Panc1 (cell line): ENCODE measurements around the gene CNGA2. TPM values are rescaled to one million over a fixed set of nuclear protein-coding genes. Genes with fewer than 3 reads are reported as not detected.

Source experiments
- ATAC-seq: fragments of 200-7000 bp; cut with Tn5 transposase; 2 replicates; pipeline ENCODE4 v1.9.1; 2020; ENCODE audit warnings: mild to moderate bottlenecking, moderate library complexity
- BruUV-seq: library from RNA; stranded (reverse); fragments of 400-500 nt; replicated peaks from 2 replicates; lab custom pipeline; 2021; lab: Mats Ljungman, UMichigan
- CTCF ChIA-PET: fragments of 300-600 bp; sonication (Branson Sonifier 250); formaldehyde crosslinking; loops from one replicate; lab custom pipeline; 2022; ENCODE audit warnings: antibody characterized with exemption; lab: Charles Lee
- POLR2A ChIA-PET: fragments of 300-600 bp; sonication (Branson Sonifier 250); formaldehyde crosslinking; loops from one replicate; lab custom pipeline; 2022; ENCODE audit warnings: antibody characterized with exemption; lab: Charles Lee
- DNase-seq: peaks from one replicate; pipeline ENCODE4 v3.0.0-alpha.2; 2010; ENCODE audit warnings: low read depth, low spot score
- H3K27ac ChIP-seq: 2 replicates; pipeline ENCODE4 v1.5.1; 2011; ENCODE audit warnings: mild to moderate bottlenecking, low read length, inconsistent platforms
- H3K27me3 ChIP-seq: fragments of 200-500 bp; sonication (Bioruptor generic); 2 replicates; pipeline ENCODE4 v1.6.0; 2014; ENCODE audit warnings: low read length, inconsistent platforms; ENCODE audit not compliant: control insufficient read depth, insufficient read depth
- H3K36me3 ChIP-seq: fragments of 200-500 bp; sonication (Bioruptor generic); 2 replicates; pipeline ENCODE4 v1.5.1; 2014; ENCODE audit warnings: inconsistent platforms, mild to moderate bottlenecking, low read length, moderate library complexity; ENCODE audit not compliant: control insufficient read depth, insufficient read depth
- H3K4me1 ChIP-seq: 2 replicates; pipeline ENCODE4 v1.5.1; 2011; ENCODE audit warnings: inconsistent platforms, mild to moderate bottlenecking, low read length, moderate library complexity; ENCODE audit not compliant: control insufficient read depth, insufficient read depth
- H3K4me3 ChIP-seq, 2 experiments: 2 replicates each; pipeline ENCODE4 v1.5.1; 2011 to 2012; ENCODE audit warnings: low read depth in 2 of 2, low read length in 2 of 2, mild to moderate bottlenecking in 2 of 2, inconsistent platforms in 1 of 2, moderate library complexity in 1 of 2
- H3K9me3 ChIP-seq: fragments of 200-500 bp; sonication (Bioruptor generic); 2 replicates; pipeline ENCODE4 v1.5.1; 2014; ENCODE audit warnings: low read depth, mild to moderate bottlenecking, inconsistent platforms, low read length, moderate library complexity; ENCODE audit not compliant: control insufficient read depth, insufficient read depth
- CTCF ChIP-seq: fragments of 450-650 bp; IDR thresholded peaks from 2 replicates; pipeline ENCODE4 v1.5.1; 2017; ENCODE audit warnings: mild to moderate bottlenecking
- POLR2AphosphoS5 ChIP-seq: IDR thresholded peaks from 2 replicates; pipeline ENCODE4 v1.6.1; 2012; ENCODE audit warnings: mild to moderate bottlenecking, low read depth, low read length, moderate library complexity
- REST ChIP-seq, 2 experiments: IDR thresholded peaks; 2 replicates each; pipeline ENCODE4 v1.6.1; 2011 to 2012; ENCODE audit warnings: low read depth in 2 of 2, control low read depth in 1 of 2, low read length in 1 of 2, mild to moderate bottlenecking in 1 of 2, moderate library complexity in 1 of 2; ENCODE audit not compliant: insufficient read depth in 1 of 2
- SIN3A ChIP-seq: IDR thresholded peaks from 2 replicates; pipeline ENCODE4 v1.6.1; 2012; ENCODE audit warnings: low read depth, mild to moderate bottlenecking, low read length, moderate library complexity, borderline replicate concordance; ENCODE audit not compliant: insufficient read depth
- TCF7L2 ChIP-seq: IDR thresholded peaks from 2 replicates; pipeline ENCODE4 v1.6.1; 2011; ENCODE audit warnings: mild to moderate bottlenecking, low read depth, low read length, inconsistent platforms
- in situ Hi-C: cut with HindIII; loops from 2 replicates; pipeline ENCODE4 v1.10.0; 2016; ENCODE audit warnings: low sequenced_read_pairs, low pct_unique_long_range_greater_than_20kb
- intact Hi-C: fragments of 100-400 bp; cut with micrococcal nuclease; formaldehyde crosslinking; loops from one replicate; pipeline ENCODE4 v1.10.0; 2022; ENCODE audit not compliant: unreplicated experiment
- total RNA-seq: library from RNA; stranded (reverse); gene quantifications from one replicate; pipeline ENCODE4 v1.2.1, GENCODE V29; 2021; ENCODE audit not compliant: unreplicated experiment

The CNGA2 gene
- total RNA-seq, 1 experiment from 2014 or later = not detected

GRCh38 chrX:151776936-151777335 lies 42.4 kb downstream of the CNGA2 start:
- DNase-seq (no peak), ATAC-seq (no peak)
- in situ Hi-C loops (no loop called here), intact Hi-C loops (no loop called here)
- BruUV-seq = no TSS peak
- H3K9me3 ChIP-seq = no peaks in the 10 kb centered on the region
- ChIA-PET CTCF (no interaction called here), POLR2A (no interaction called here)
- H3K4me3 ChIP-seq = no peak overlapping the region
- TF ChIP-seq POLR2AphosphoS5 (no peak), TCF7L2 (no peak), REST (IDR thresholded peaks at IDR 0.05; ENCODE audit: insufficient read depth in 1 of 2, low read depth in 2 of 2, low read length in 1 of 2) (no peak), SIN3A (no peak), CTCF (no peak)
- H3K36me3 ChIP-seq = no peaks in the 10 kb centered on the region
- H3K27ac ChIP-seq = no peak overlapping the region
- H3K4me1 ChIP-seq = no peaks in the 10 kb centered on the region
- no peaks in the 10 kb centered on the region for H3K27me3 ChIP-seq

- POLR2A ChIA-PET = no interaction called here
- H3K36me3 ChIP-seq = no peaks in the 10 kb centered on the region
- H3K27me3 ChIP-seq = no peaks in the 10 kb centered on the region
- no peak for TF ChIP-seq TCF7L2
- no peak for TF ChIP-seq POLR2AphosphoS5
- no peak for TF ChIP-seq CTCF
- TF ChIP-seq SIN3A = no peak
- TF ChIP-seq REST (IDR thresholded peaks at IDR 0.05; ENCODE audit: insufficient read depth in 1 of 2, low read depth in 2 of 2, low read length in 1 of 2) = no peak
- intact Hi-C loops = no loop called here
- no peak overlapping the region for H3K4me3 ChIP-seq
- H3K9me3 ChIP-seq = no peaks in the 10 kb centered on the region
- in situ Hi-C loops = no loop called here
- DNase-seq (no peak), ATAC-seq (no peak)
- BruUV-seq = no TSS peak
- H3K27ac ChIP-seq = no peak overlapping the region
- CTCF ChIA-PET = no interaction called here
- no peaks in the 10 kb centered on the region for H3K4me1 ChIP-seq
These were observed 44.7 kb downstream of the CNGA2 start for GRCh38 chrX:151779258-151779657.
